GDM1 (cell line): ENCODE data around the gene DAB2IP.

ENCODE experiments used
- DNase-seq: peaks from one replicate; lab custom pipeline; 2025; lab: John Stamatoyannopoulos, UW

The DAB2IP gene

GRCh38 chr9:121685146-121685794 lies 33.8 kb downstream of the DAB2IP start:
- no peak for DNase-seq

- DNase-seq, result no peak
Measured at GRCh38 chr9:121685795-121686377, 34.5 kb downstream of the DAB2IP start.

- DNase-seq, result peak; percentile 52
Measured at GRCh38 chr9:121686930-121687541, 35.6 kb downstream of the DAB2IP start.

- no peak for DNase-seq
Measured at GRCh38 chr9:121688146-121688680, 36.8 kb downstream of the DAB2IP start.

GRCh38 chr9:121688681-121689080 lies 37.2 kb downstream of the DAB2IP start:
- DNase-seq, result no peak

- DNase-seq, result no peak
Measured at GRCh38 chr9:121689461-121690157, 38.2 kb downstream of the DAB2IP start.

GRCh38 chr9:121690316-121690715 lies 38.9 kb downstream of the DAB2IP start:
- DNase-seq, result no peak

GRCh38 chr9:121690766-121691165 lies 39.3 kb downstream of the DAB2IP start:
- no peak for DNase-seq

- DNase-seq, result no peak
Measured at GRCh38 chr9:121691890-121692289, 40.5 kb downstream of the DAB2IP start.

- DNase-seq, result no peak
Measured at GRCh38 chr9:121692606-121693387, 41.4 kb downstream of the DAB2IP start.

GRCh38 chr9:121693388-121693670 lies 41.9 kb downstream of the DAB2IP start:
- no peak for DNase-seq

- DNase-seq, result no peak
Measured at GRCh38 chr9:121694001-121694400, 42.6 kb downstream of the DAB2IP start.

- no peak for DNase-seq
Measured at GRCh38 chr9:121694600-121694999, 43.2 kb downstream of the DAB2IP start.

GRCh38 chr9:121696930-121697329 lies 45.5 kb downstream of the DAB2IP start:
- no peak for DNase-seq

- peak; percentile 68 for DNase-seq
Measured at GRCh38 chr9:121698627-121699570, 47.5 kb downstream of the DAB2IP start.

GRCh38 chr9:121699571-121700164 lies 48.2 kb downstream of the DAB2IP start:
- no peak for DNase-seq

GRCh38 chr9:121700165-121700831 lies 48.9 kb downstream of the DAB2IP start:
- no peak for DNase-seq

- DNase-seq, result no peak
Measured at GRCh38 chr9:121700832-121701419, 49.5 kb downstream of the DAB2IP start.

GRCh38 chr9:121701736-121702261 lies 50.4 kb downstream of the DAB2IP start:
- DNase-seq, result no peak
